Measurements from ENCODE around the gene ANKRD17.
A peak's percentile ranks its signal among the peaks of the same experiment; 100 is the strongest.
"Not testable (repeated sequence)": the region's sequence is repeated elsewhere in the genome, so short reads cannot be mapped to it uniquely, and the experiment has no call there.

ANKRD17 gene, protein sequence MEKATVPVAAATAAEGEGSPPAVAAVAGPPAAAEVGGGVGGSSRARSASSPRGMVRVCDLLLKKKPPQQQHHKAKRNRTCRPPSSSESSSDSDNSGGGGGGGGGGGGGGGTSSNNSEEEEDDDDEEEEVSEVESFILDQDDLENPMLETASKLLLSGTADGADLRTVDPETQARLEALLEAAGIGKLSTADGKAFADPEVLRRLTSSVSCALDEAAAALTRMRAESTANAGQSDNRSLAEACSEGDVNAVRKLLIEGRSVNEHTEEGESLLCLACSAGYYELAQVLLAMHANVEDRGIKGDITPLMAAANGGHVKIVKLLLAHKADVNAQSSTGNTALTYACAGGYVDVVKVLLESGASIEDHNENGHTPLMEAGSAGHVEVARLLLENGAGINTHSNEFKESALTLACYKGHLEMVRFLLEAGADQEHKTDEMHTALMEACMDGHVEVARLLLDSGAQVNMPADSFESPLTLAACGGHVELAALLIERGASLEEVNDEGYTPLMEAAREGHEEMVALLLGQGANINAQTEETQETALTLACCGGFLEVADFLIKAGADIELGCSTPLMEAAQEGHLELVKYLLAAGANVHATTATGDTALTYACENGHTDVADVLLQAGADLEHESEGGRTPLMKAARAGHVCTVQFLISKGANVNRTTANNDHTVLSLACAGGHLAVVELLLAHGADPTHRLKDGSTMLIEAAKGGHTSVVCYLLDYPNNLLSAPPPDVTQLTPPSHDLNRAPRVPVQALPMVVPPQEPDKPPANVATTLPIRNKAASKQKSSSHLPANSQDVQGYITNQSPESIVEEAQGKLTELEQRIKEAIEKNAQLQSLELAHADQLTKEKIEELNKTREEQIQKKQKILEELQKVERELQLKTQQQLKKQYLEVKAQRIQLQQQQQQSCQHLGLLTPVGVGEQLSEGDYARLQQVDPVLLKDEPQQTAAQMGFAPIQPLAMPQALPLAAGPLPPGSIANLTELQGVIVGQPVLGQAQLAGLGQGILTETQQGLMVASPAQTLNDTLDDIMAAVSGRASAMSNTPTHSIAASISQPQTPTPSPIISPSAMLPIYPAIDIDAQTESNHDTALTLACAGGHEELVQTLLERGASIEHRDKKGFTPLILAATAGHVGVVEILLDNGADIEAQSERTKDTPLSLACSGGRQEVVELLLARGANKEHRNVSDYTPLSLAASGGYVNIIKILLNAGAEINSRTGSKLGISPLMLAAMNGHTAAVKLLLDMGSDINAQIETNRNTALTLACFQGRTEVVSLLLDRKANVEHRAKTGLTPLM (N-terminal part only)

DNA sequence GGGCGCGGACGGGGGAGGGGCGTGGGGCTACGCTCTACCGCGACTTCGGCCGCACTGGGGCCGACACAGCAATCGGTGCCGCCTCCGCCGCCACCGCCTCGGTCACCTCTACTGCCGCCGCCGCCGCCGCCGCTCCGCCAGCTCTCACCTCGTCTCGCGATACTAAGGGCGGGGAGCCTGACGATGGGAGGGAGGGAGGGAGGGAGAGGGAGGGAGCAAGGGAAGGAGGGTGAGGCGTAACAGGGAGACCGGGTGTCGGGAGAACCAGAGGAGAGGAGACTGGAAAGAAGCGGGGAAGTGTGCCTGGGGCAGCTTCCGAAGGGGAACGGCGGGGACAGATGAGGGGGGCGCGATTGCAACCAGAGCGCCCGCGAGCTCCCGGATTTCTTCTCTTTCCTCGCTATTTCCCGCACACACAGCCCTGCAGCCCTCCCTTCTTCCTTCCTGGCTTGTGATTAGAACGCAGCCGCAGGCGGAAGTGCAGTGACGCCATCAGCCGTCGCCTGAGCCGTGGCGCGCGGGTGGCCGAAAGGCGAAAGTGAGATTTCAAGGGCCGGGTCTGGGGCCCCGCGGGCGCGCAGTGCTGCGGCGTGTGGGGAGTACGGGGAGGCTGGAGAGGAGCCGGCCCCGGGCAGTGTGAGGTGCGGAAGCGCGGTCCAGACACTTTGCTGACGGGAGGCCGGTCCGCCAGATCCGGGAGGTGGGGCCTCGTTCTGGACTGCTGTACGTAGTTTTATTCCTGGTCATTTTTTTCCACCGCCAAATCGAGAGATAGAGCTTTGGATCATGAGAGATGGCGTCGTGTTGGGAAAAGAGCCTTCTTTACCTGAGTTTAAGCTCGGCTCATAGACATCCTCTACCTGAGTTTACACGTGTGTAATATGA is at the start of gene ANKRD17:
TSS of gene ANKRD17 (minus strand) at position 113 of the 885 bp plus-strand sequence. CDS start 130 bp downstream, outside the sequence.
- Mint-ChIP-seq H3K27ac (peak within 1 kb of the TSS; percentile 100), H3K4me3 (peak within 1 kb of the TSS; percentile 98), H3K27me3 (no peaks in the 10 kb centered on the region), H3K9me3 (no peaks in the 10 kb centered on the region), H3K4me1 (ENCODE audit: low read depth) (peaks cover 54% of the 10 kb centered on the region), H3K36me3 (ENCODE audit: low read depth) (peaks cover 69% of the 10 kb centered on the region)
- peak; percentile 95 for DNase-seq

DNA sequence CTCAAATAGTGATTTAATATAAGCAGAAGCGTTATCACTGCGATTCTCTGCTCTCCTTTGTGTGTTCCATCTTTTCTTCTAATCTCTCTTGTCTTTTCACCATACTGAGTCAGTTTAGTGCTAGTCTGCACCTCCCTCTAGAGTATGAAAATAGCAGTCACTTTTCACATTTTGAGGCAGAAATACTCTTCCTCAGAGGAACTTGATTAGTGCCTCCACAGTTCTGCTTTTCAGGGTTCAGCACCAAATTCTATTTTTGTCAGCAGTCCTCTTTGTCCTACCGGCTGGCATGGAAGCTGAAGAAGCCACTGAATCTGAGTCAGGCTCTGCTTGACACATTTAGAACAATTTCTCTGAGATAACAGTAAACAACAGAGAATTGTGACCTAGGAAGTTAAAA is 49.7 kb upstream of the ANKRD17 start:
- no peak overlapping the region for H3K4me3 Mint-ChIP-seq
- H3K36me3 Mint-ChIP-seq (ENCODE audit: low read depth): no peaks in the 10 kb centered on the region
- no peak overlapping the region for H3K27ac Mint-ChIP-seq
- H3K9me3 Mint-ChIP-seq: no peaks in the 10 kb centered on the region
- no peak for DNase-seq
- H3K4me1 Mint-ChIP-seq (ENCODE audit: low read depth): no peaks in the 10 kb centered on the region
- H3K27me3 Mint-ChIP-seq: no peaks in the 10 kb centered on the region

DNA sequence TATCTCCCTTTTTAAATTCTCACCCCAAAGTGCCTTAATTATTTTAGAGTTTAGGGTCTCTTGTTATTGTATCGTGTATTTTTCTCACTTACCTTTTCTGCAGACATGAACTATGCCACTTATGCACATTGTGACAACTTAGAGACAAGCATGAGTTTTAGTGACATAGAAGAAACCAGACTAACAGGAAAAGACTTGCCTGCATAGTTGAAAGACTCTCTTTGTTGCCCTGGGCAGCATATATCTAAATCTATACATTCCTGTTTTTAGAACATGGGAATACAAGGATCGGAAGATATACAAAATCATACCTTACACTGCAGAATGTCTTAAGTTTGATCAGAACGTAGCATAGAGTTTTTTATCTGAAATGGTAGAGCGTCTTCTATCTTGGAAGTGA is 45.1 kb upstream of the ANKRD17 start:
- Mint-ChIP-seq H3K4me3 (no peak overlapping the region), H3K4me1 (ENCODE audit: low read depth) (no peaks in the 10 kb centered on the region), H3K9me3 (peaks cover 12% of the 10 kb centered on the region), H3K36me3 (ENCODE audit: low read depth) (no peaks in the 10 kb centered on the region), H3K27ac (no peak overlapping the region), H3K27me3 (no peaks in the 10 kb centered on the region)
- no peak for DNase-seq

DNA sequence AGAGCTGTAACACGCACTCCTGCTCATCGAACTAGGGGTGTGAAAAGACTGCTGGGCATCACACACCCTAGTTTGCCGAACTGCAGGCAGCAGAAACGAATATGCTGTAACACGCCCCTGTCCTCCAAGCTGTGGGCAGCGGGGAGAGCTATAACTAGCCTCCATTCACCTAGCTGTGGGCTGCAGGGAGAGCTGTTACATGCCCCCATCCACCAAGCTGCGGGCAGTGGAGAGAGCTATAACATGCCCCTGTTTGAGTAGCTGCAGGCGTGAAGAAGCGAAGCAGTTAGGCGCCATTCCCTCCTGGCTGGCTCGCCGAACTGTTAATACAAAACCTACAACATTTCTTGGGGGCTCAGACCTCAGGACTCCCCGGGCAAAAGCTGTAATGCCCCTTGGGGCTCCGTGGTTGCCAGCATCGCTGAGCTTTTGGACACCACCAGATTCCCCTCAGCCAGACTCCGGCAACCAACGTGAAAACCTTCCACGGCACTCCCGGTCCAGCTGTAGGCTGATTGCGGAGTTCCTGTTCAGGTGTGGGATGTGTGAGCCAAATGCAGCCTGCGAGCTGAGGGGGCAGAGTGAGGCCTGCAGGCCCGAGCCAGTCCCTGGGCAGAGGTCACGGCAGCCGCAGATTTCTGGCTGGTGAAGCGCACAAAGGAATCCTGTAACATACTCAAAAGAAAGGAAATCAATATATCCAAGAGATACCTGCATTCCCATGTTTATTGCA is 41.1 kb upstream of the ANKRD17 start:
- Mint-ChIP-seq H3K4me1 (ENCODE audit: low read depth) (no peaks in the 10 kb centered on the region), H3K9me3 (peaks cover 31% of the 10 kb centered on the region), H3K4me3 (no peak overlapping the region), H3K27me3 (no peaks in the 10 kb centered on the region), H3K27ac (no peak overlapping the region), H3K36me3 (ENCODE audit: low read depth) (peaks cover 10% of the 10 kb centered on the region)
- DNase-seq: no peak

DNA sequence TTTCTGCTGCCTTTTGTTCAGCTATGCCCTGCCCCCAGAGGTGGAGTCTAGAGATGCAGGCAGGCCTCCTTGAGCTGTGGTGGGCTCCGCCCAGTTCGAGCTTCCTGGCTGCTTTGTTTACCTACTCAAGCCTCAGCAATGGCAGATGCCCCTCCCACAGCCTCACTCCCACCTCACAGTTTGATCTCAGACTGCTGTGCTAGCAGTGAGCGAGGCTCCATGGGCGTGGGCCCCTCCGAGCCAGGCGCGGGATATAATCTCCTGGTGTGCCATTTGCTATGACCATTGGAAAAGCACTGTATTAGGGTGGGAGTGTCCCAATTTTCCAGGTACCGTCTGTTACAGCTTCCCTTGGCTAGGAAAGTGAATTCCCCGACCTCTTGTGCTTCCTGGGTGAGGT is 34.1 kb upstream of the ANKRD17 start:
- Mint-ChIP-seq H3K9me3 (peaks cover 33% of the 10 kb centered on the region), H3K36me3 (ENCODE audit: low read depth) (peaks cover 47% of the 10 kb centered on the region)
- H3K27me3 Mint-ChIP-seq; H3K4me1 Mint-ChIP-seq (ENCODE audit: low read depth); H3K27ac Mint-ChIP-seq; DNase-seq; H3K4me3 Mint-ChIP-seq: not testable (repeated sequence)

DNA sequence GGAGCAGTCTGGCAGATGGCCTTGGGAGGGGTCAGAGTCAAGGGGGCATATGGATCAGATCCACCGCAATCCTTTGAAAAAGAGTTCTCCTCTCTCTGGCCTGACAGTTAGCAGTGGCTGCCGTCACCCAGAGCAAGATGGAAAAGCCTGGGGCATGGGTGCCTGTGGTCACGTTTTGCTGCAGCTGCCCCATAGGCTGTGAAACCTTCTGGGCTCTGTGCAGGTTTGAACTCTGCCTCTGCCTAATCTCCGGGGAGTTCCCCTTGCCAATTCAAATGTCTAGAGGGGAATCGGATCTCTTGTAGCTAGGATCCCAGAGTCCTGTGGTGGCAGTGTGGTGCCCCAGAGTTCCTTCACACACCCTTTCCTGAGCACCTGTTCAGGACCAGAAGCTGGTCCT is 23.4 kb upstream of the ANKRD17 start:
- Mint-ChIP-seq H3K27me3 (no peaks in the 10 kb centered on the region), H3K4me1 (ENCODE audit: low read depth) (peaks cover 9% of the 10 kb centered on the region), H3K9me3 (peaks cover 14% of the 10 kb centered on the region)

DNA sequence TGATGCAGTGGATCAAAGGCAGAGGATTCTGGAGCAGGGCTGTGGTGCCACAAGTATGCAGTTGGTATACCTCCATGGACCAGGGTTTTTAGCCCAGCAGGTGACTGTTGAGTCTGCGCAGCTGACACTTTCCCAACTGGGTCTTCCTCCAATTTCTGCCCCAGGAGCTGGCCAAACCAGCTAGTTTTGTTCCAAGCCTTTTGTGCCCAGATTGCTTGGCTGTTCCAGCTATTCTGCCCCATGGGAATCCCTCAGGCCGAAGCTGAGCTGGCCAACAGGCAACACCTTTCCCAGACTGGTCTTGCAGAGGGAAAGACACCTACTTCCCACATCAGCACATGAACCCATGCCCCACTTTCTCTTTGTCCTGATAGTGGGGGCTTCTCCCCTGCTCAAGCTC is 22.8 kb upstream of the ANKRD17 start:
- no peaks in the 10 kb centered on the region for H3K27me3 Mint-ChIP-seq
- H3K9me3 Mint-ChIP-seq: peaks cover 13% of the 10 kb centered on the region
- DNase-seq: no peak
- H3K4me3 Mint-ChIP-seq: no peak overlapping the region
- peaks cover 63% of the 10 kb centered on the region for H3K36me3 Mint-ChIP-seq (ENCODE audit: low read depth)
- H3K4me1 Mint-ChIP-seq (ENCODE audit: low read depth): peaks cover 9% of the 10 kb centered on the region
- H3K27ac Mint-ChIP-seq: no peak overlapping the region

More for the DNA sequence above, 23.4 kb upstream of the ANKRD17 start:
- Mint-ChIP-seq H3K36me3 (ENCODE audit: low read depth) (peaks cover 66% of the 10 kb centered on the region), H3K4me3 (no peak overlapping the region), H3K27ac (no peak overlapping the region)
- DNase-seq: no peak

DNA sequence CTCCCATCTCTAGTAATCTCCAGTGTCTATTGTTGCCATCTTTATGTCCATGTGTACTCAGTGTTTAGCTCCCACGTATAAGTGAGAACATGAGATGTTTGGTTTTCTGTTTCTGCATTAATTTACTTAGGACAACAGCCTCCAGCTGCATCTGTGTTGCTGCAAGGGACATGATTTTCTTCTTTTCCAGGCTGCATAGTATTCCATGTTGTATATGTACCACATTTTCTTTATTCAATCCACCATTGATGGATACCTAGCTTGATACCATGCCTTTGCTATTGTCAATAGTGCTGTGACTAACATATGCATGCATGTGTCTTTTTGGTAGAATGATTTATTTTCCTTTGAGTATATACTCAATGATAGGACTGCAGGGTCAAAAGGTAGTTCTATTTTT is 18.6 kb upstream of the ANKRD17 start:
- no peak for DNase-seq
- Mint-ChIP-seq H3K9me3 (peaks cover 13% of the 10 kb centered on the region), H3K27me3 (no peaks in the 10 kb centered on the region), H3K4me3 (no peak overlapping the region), H3K36me3 (ENCODE audit: low read depth) (peaks cover 45% of the 10 kb centered on the region), H3K4me1 (ENCODE audit: low read depth) (peaks cover 15% of the 10 kb centered on the region), H3K27ac (no peak overlapping the region)

DNA sequence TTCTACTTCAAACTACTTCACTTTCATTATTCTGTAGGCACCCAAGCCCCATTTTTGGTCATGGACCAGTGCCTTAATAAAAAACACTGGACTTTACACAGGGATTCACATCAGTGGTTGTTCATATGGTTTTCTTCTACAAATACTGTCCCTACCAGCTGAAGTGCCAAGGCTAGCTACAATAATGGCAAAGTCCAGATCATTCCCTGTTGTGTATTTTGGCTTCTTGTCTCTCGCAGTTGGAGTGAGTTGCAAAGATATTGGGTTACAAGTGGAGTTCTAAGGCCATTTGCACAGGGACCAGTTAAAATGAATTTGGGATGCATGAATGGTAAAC is 16.7 kb upstream of the ANKRD17 start:
- no peak for DNase-seq
- Mint-ChIP-seq H3K4me1 (ENCODE audit: low read depth) (peaks cover 11% of the 10 kb centered on the region), H3K27me3 (no peaks in the 10 kb centered on the region), H3K36me3 (ENCODE audit: low read depth) (peaks cover 26% of the 10 kb centered on the region), H3K9me3 (peaks cover 13% of the 10 kb centered on the region), H3K4me3 (no peak overlapping the region), H3K27ac (no peak overlapping the region)

DNA sequence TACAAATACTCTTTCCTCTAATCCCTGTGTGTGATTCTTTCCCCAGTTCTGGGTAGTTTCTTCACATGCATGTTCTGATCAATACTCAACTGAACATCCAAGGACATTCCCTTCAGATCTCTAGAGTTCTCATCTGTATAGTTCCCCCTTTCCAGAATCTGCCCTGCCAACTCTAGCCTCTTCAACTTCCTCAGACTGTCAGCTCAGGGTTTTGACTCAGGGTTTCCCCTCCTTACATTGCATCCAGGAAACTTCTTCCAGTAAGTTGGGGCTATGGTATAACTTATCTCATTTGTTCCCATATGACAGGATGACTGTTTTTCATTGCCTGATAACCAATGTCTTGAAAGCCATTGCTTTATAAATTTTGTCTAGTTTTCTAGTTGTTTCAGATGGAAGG is 14.2 kb upstream of the ANKRD17 start:
- no peak for DNase-seq
- peaks cover 12% of the 10 kb centered on the region for H3K36me3 Mint-ChIP-seq (ENCODE audit: low read depth)
- H3K27me3 Mint-ChIP-seq: no peaks in the 10 kb centered on the region
- no peak overlapping the region for H3K27ac Mint-ChIP-seq
- no peak overlapping the region for H3K4me3 Mint-ChIP-seq
- peaks cover 6% of the 10 kb centered on the region for H3K4me1 Mint-ChIP-seq (ENCODE audit: low read depth)
- H3K9me3 Mint-ChIP-seq: peaks cover 6% of the 10 kb centered on the region

DNA sequence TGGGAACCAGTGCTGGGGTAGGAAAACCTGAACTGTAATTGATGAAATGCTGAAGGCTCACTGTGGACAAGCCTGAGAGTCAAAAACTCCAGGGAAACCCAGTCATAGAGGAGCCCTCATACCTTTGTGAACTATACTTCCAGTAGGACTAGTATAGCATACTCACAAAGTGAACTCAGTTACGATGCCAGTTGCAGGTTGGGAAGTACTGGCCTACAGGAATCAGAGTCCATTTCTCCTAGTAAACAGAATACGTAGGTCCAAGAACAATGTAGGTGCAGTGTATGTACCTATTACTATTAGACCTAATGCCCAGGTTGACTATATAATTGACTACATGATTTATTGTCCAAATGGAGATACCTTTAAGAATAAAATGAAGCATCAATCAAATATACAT is 8.5 kb upstream of the ANKRD17 start:
- no peaks in the 10 kb centered on the region for H3K27me3 Mint-ChIP-seq
- DNase-seq: no peak
- no peak overlapping the region for H3K4me3 Mint-ChIP-seq
- peaks cover 11% of the 10 kb centered on the region for H3K4me1 Mint-ChIP-seq (ENCODE audit: low read depth)
- H3K36me3 Mint-ChIP-seq (ENCODE audit: low read depth): peaks cover 9% of the 10 kb centered on the region
- H3K27ac Mint-ChIP-seq: no peak overlapping the region
- no peaks in the 10 kb centered on the region for H3K9me3 Mint-ChIP-seq

DNA sequence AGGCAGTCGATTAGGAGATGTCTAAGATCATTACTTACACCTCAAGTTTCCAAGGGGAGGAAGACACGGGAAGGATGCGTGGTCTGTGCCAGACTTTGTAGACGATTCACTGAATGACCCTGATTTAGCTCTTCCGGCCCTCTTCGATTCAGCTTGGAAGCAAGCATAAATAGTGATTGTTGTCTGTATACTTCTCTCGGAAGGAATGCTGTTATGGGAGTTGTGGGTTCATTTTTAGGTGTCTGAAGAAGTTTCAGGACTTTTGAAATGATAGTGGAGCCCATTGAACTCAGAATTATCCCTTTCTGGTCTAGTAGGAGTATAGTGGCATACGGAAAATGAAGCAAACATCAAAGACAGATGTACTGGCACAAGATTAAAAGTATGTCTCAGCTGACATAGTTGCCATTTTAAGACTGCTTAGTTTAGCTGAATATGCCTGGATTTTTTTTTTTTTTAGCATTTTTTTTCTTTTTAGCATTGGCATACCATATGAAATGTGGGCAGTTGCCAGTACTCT is 1.0 kb upstream of the ANKRD17 start:
- no peaks in the 10 kb centered on the region for H3K9me3 Mint-ChIP-seq
- no peaks in the 10 kb centered on the region for H3K27me3 Mint-ChIP-seq
- DNase-seq: no peak
- peak overlapping the region; percentile 98 for H3K4me3 Mint-ChIP-seq
- peak overlapping the region; percentile 100 for H3K27ac Mint-ChIP-seq
- peaks cover 49% of the 10 kb centered on the region for H3K4me1 Mint-ChIP-seq (ENCODE audit: low read depth)
- peaks cover 63% of the 10 kb centered on the region for H3K36me3 Mint-ChIP-seq (ENCODE audit: low read depth)

DNA sequence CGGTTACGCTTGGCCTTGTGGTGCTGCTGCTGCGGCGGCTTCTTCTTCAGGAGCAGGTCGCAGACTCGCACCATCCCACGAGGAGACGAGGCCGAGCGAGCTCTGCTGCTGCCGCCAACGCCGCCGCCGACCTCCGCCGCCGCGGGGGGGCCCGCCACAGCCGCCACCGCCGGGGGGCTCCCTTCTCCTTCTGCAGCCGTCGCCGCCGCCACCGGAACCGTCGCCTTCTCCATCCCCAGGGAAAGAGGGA is 237 bp downstream of the ANKRD17 start:
- peak overlapping the region; percentile 100 for H3K27ac Mint-ChIP-seq
- peaks cover 70% of the 10 kb centered on the region for H3K36me3 Mint-ChIP-seq (ENCODE audit: low read depth)
- H3K4me3 Mint-ChIP-seq: peak overlapping the region; percentile 98

More for the DNA sequence above, 237 bp downstream of the ANKRD17 start:
- Mint-ChIP-seq H3K27me3 (no peaks in the 10 kb centered on the region), H3K9me3 (no peaks in the 10 kb centered on the region), H3K4me1 (ENCODE audit: low read depth) (peaks cover 58% of the 10 kb centered on the region)
- no peak for DNase-seq
